Stimulated activated CD4-positive, alpha-beta T cell treated with anti-CD3 and anti-CD28 coated beads, Interleukin-1b, Interleukin-23, amount 100 ng/mL, for 1 hour (primary cell): ENCODE results near the gene SKP2.
"Not testable (repeated sequence)": the region's sequence is repeated elsewhere in the genome, so short reads cannot be mapped to it uniquely, and the experiment has no call there.

Source experiments
- DNase-seq, 2 donors: peaks; one replicate each; pipeline ENCODE4 v3.0.0-alpha.2; 2020; ENCODE audit warnings: low read depth in 2 of 2

Gene SKP2

DNA sequence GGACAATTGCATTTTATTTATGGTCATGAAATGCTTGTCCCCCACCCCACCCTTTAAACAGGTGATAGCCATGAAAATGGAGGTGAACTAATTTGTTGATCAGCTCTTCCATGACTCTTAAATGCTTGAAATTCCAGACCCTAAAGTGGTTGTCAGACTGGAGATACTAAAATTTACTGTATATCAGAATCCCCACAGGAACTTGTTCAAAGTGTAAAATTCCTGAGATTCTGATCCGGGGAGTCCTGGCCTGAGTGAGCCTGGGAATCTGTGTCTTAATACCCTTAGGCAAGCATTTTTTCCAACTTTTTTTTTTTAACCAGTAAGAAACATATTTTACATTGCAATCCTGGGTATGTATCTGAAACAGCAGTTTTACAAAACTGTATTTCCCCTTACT lies 4.7 kb downstream of the SKP2 start:
- DNase-seq: no peak

DNA sequence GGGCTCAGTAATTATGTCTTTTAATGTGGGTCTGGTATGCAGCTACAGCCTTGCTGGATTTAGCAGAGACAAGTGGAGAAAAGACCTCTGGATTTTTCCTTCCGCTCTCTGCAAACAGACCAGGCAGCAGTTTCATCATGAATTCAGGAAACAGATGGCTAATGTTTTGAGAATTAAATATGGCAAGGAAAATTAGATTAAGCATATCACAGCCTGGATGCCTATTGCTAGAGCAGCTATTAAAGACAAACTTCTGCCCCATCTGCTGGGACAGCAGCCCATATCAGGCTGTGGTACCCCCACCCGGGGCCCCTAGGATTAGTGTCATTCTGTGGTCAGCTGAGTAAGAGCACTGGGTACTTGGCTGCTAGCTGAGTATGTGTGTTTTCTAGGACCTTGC lies 6.2 kb downstream of the SKP2 start:
- no peak for DNase-seq

DNA sequence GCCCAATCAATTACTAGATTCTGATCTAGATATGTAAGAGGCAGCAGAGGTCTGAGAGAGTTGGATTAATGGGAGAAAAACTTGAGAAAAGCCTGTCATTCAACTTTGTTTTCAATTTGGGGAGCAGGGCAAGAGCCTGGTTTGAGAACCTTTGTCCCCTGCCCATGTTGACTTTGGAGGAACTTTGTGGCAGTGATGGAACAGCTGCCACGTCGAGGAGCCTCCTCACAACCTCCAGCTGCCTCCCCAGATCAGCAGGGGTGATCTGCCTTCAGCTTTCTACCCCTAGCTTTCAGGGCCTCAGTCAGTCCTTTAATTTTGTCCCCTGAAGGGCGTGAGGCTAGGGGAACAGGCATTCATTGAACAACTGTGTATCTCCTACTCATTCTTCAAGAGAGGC lies 8.7 kb downstream of the SKP2 start:
- no peak for DNase-seq

DNA sequence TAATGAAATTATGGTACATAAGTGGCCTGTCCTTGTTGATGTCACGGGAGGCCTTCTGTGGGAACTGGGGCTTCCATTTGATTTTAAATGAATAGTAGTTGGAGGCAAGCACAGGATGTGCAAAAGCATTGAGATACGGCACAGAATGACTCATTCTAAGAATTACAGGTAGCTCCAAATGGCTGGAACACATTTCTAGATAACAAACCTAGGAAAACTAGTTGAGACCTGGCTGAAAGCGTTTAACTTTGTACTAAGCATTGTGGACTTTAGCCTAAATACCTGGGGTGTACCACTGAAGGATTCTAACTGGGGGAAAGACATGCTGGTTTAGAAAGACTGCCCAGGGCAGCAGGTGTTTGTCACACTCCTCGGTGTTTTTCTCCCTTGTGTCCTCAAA lies 9.4 kb downstream of the SKP2 start:
- no peak for DNase-seq

DNA sequence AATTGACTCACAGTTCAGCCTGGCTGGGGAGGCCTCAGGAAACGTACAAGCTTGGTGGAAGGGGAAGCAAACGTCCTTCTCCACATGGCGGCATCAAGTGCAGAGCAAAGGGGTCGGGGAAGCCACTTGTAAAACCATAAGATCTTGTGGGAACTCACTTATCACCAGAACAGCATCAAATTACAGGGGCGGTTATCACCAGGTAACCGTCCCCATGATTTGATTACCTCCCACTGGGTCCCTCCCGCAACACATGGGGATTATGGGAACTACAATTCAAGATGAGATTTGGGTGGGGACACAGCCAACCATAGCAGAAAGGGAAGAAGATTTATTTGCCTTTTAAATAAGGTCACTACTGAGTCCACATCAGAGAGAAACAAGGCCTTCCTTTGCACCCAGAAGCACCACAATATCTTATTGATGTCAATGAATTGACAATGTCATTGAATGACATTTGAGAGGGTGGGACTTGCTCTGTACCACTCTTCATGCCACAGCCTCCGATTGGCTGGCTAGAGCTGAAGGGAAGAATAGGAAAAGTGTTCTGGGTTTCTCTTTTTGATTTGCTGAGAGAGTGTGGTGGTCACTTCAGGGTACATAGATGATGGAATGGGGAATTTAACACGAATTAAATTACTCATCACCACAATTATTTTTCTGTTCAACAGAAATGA lies 11.0 kb downstream of the SKP2 start:
- no peak for DNase-seq

DNA sequence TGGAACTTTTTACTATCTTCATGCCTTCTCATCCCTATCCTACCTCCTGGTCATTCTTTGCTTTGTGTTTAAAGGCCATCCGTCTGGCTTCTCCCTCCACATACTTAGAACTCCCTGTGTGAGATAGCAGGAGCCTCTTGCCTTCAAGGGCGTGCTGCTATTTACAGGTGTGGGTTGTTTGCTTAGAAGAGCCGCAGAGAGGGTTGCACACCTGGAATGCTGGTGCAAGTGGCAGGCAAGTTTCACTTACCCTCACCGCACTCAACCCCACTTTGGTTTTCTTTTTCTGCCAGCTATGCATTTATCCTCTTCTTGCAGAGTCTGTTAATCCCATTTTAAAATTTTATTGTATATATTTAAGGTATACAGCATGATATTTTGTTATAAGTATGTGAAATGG lies 12.6 kb downstream of the SKP2 start:
- DNase-seq: no peak

DNA sequence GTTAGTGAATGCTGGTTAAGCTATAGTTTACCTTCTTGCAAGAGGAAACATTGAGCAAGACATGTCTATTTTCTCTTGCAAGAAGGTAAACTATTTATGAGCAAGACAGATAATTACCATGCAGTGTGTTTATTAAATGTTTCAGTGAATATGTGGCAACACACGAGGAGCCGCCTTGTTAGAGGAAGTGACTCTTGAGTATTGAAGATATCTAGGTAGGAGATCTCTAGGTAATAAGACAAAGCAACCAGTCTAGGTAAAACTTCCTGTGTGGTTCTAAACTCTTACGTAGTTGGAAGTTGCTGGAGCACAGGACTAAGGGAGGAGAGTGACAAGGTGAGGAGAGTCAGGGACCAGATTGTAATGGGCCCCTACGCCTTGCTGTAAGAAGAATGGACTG lies 16.8 kb downstream of the SKP2 start:
- DNase-seq: no peak

DNA sequence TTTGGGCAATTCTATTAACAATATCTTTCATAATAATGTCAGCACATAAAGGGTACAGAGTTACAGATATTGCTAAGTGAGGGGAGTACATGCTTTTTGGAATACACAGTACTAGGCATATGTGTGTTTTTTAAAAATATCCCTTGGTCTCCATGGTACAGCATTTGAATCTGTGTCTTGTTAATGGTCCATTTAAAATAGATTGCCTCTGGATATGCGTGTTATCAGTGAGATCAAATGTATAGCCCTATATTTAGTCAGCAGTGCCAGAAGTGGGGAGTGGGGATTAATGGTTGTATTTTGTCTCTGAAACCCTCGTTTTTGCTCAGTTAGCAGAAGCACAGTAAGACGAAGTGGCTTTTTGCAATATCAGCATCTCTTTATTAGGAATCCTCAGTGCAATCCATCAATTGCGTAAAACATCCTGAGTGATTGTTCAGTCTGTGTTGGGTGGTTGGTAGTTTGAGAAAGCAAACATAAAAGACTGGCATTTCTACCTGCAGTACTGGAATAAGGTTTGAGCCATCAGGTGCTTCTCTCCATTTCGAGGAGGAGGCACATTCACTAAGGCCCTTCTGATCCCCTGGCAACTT lies 19.0 kb downstream of the SKP2 start:
- no peak for DNase-seq

DNA sequence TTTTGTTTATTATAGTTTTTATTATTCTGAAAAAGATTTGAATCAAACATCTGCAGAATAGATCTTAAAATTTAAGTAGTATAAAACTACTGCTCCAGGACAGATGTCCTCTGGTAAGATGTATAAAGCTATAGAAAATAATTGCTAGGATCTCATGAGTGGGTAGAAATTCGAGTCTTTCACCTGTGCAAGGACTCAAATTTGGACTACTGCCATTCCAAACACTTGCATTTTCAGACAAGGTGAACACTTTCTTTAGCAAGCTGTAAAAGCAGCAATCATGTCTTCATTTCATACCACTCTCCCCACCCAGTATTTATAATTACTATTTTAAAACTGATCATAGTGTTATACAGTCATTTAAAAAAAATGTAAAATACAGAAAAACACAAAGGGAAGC lies 20.7 kb downstream of the SKP2 start:
- no peak for DNase-seq

DNA sequence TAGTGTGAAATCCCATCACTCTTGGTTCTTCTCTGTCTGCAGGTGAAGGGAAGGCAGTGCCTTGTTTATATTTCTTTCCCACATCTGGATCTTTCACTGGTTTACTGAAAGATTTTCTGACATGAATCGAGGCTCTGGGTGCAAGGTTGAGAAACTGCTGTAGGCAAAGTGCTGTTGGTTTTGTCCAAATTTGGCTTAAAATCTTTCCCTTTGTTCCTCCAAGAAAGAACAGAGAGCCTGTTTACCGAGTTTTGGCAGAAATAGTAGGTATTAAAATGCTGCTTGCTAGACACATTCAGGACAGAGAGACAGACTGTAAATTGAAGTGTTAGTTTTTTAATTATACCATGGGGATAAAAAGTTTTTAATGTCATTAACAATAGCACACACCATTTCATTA lies 21.5 kb downstream of the SKP2 start:
- DNase-seq: no peak

DNA sequence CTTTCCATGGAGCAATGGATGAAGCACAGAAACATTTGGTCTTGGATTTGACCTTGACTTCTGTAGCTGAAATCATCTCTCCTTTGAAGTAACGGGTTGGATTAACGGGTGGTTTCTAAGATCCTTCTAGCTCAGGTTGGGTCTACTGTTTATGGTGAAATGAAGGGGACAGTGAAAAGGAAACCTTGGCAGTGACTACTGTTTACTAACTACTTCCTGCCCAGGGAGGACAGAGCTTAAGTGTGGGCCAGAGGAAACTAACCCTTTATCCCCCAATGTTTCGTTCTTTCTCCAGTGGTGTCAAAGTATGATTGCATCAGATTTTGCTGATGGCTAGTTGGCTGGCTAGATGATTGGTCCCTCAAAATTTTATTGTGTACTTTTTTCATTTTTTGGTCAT lies 22.2 kb downstream of the SKP2 start:
- DNase-seq: no peak

DNA sequence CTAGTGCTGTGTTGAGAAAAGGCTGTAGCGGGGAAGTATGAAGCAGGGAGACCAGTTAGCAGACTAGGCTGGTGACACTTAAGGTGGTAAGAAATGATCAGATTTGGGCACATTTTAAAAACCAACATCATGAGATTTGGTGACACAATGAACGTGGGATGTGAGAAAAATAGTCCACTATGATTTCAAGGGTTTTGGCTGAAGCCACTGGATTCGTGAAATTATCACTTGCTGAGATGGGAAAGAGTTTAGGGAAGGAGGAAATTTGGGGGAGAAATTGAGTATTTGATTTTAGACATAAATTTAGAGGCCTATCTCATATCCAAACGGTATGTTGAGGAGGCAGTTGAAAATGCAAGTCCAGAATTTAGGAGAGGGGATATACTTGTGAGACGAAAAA lies 23.1 kb downstream of the SKP2 start:
- no peak for DNase-seq

DNA sequence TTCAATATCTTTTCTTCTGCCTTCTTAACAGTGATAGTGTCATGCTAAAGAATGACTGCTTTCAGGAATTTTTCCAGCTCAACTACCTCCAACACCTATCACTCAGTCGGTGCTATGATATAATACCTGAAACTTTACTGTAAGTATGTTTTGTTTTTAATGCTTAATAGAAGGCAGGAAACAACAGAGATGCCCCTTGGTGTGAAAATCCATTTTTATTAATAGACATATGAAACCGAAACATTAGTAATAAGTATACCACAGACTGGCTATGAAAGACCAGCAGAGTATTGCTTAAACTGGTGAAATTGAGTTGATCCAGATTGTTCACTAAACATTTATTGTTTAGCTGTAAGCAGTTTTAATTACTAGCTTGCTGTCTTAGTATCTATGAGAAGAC lies 25.2 kb downstream of the SKP2 start:
- DNase-seq: no peak

DNA sequence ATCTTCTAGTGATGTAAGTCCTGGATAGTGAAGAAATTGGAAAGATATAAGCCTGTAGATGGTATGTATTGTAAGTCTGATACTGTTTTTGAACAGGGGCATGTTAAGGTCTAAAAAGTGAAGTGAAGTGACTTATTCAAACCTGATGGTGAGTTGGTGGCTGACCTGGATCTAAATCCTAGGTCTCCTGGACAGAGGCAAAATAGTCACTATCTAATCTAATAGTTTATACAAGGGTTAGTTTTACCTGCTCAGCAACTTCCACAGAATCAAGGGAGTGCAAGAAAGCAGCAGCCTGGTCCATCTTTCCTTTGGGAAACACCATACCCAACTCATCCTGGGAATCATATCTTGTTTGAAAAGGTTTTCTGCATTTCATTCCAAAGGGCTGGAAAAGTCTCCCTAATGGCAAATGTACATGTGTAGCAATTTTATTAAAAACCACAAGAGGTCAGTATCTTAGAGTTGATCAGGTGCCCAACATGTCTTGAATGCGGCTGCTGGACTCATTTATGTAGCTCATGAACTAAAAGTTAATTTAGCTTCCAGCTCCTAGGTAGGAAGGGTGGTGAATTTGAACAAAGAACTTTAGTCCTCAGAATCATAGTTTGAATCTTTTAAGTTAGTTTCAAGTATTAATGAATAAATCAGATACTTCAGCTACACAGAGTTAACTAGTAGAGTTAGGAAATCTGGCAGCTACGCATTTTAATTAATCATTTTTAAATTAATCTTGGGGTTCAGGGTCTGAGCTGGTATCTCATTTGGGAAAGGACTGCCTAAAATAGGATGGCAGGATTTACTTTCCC lies 26.0 kb downstream of the SKP2 start:
- no peak for DNase-seq

DNA sequence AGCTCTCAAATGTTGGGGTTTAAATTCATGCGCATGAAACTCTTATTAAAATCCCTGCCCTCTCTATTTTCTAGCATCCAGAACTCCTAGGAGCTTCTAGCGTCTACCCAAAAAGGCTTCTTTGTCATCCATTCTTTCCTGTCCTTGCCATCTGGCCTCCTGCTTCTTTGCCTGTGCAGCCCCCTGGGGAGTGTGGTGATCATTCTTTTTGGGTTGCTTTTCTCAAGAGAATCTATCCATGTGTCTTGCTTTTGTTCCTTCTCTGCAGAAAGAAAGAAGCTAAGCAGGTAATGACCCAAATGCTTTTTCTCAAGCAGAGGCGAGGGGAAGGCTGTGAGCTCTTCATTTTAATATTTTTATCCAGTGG lies 26.6 kb downstream of the SKP2 start:
- no peak for DNase-seq

DNA sequence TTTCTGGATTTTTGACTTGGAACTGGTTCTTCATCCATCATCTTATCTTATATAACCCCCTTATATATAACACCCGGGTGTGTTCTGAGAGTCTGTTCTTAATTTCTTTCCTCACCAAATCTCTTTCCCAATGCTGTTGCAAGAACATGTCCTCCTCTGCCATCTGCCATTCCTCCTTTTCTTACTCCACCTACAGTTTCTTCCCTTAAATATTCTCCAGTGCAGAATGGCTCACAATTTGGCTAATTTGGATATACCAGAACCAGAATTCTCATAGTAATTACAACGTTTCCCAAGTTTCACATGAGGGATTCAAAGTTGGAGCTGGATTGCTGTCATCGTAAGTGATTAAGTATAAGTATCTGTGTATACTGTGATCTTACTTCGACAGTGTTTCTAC lies 28.0 kb downstream of the SKP2 start:
- no peak for DNase-seq

DNA sequence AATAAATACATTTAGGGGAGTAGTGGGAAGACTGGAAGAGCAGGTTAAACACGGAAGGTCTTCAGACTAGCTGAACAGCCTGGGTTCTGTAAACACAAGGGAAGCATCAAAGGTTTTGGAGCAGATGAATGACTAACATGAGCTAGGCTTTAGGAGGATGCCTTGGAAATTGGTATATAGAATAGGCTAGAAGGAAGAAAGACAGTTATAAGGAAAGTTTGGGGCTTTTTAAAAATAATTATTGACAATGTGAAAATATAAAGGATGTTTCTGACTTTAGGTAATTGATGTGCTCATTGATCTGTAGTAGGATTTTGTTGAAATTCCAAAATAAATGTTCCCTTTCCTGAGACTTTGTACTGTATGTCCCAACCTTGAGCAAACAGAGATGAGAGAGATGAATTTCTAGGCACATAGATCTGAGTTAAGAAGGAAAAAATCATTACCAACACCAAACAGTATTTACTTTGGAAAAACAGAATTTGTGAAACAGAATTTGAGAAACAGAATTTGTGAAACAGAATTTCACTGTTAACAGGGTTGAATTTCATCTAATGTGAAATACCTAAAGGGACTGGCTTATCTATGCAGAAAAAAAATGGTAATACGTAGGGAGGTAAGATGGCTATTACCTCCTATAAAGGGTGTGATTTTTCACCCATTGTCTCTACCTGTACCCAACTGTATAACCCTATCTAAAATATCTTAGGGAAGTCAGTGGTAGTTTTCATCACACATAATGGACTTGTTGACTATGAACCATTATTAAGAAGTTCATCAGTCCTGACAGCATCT lies 28.8 kb downstream of the SKP2 start:
- DNase-seq: no peak

DNA sequence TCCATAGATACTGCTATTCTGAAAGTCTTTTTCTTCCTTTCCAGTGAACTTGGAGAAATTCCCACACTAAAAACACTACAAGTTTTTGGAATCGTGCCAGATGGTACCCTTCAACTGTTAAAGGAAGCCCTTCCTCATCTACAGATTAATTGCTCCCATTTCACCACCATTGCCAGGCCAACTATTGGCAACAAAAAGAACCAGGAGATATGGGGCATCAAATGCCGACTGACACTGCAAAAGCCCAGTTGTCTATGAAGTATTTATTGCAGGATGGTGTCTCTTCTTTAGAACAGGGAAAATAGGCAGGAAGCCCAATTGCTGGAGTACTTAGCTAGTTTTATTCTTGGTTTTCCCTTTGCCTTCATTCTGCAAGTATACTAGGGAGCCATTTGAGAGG lies 29.9 kb downstream of the SKP2 start:
- no peak for DNase-seq

DNA sequence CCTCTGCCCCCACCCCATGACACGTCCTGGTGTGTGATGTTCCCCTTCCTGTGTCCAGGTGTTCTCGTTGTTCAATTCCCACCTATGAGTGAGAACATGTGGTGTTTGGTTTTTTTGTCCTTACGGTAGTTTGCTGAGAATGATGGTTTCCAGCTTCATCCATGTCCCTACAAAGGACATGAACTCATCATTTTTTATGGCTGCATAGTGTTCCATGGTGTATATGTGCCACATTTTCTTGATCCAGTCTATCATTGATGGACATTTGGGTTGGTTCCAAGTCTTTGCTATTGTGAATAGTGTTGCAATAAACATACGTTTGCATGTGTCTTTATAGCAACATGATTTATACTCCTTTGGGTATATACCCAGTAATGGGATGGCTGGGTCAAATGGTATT lies 32.5 kb downstream of the SKP2 start:
- not testable (repeated sequence) for DNase-seq

DNA sequence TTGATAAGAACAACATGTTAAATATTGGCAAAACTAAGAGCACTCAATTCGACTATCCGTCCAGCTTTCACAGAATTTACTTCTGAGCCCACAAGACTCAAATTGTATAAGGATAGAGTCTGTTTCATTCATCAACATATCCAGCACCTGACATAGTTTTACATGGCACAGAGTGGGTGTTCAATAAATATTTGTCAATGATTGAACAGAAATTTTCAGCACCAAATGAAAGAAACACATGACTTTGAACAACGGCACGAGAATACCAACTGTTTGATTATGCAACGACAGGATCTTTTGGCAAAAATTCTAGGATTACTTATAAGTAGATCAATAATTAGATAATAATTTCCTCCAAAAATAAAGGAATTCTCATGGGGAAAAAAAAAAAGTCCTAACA lies 41.8 kb downstream of the SKP2 start:
- DNase-seq: no peak

DNA sequence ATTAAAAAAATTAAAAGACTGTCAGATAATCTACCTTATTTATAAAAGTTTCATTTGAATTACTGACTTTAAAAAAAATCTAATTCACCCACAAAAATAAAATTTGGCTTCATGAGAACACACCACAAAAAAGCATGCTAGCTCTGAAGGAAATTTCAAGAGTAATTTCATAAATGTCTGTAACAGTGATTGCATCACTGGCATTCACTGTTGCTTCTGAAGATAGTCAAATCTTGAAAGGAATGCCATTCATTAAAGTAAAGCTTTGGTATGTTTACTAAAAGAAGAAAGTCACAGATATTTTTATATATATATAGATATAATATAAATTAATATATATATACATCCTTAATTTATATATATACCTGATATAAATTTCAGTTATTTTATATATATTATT lies 46.4 kb downstream of the SKP2 start:
- no peak for DNase-seq

DNA sequence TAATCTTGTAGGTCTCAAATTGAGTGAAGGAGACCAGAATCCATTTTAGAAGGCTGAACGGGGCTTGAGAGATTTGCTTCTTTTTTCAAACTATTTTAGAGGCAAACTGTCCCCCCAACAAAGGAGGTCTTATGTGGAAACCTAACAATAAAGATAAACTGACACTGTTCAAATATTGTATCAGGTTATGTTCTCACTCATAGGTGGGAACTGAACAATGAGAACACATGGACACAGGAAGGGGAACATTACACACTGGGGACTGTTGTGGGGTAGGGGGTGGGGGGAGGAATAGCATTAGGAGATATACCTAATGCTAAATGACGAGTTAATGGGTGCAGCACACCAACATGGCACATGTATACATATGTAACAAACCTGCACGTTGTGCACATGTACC lies 46.9 kb downstream of the SKP2 start:
- not testable (repeated sequence) for DNase-seq

DNA sequence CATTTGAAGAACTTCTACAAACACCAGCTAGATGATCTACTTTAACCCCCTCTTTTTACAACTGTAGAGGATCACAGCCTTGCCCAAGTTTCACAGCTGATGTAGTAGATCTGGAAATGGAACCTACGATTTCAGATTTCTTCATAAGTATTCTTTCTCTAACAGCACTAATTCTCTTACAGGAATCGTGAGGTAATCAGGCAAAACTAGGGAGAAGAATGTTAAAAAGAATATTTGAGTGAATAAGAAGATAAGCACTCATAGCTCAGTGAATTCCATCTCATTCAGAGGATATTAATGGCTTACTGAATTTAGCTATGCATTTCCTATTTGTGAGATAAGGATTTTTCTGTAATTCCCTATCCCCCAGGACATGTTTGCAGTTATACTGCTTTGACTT lies 47.7 kb downstream of the SKP2 start:
- no peak for DNase-seq
